Coronary artery (tissue), 2 donors: ENCODE results near the gene PNKD.

ENCODE experiments used
- DNase-seq: peaks from one replicate; pipeline ENCODE4 v3.0.0-alpha.2; 2017; ENCODE audit warnings: low spot score
- H3K27ac ChIP-seq, 2 donors: fragments of 200-600 bp; sonication (generic); one replicate each; pipeline ENCODE4 v1.5.1; 2016 to 2019
- H3K4me3 ChIP-seq: fragments of 200-600 bp; sonication (generic); 2 replicates; pipeline ENCODE4 v1.5.1; 2016; ENCODE audit warnings: mild to moderate bottlenecking, moderate library complexity
- TF ChIP-seq, protein P1 (sequence below): fragments of 200-600 bp; sonication (generic); IDR thresholded peaks from one replicate; pipeline ENCODE4 v1.5.1; 2019; ENCODE audit warnings: antibody characterized with exemption

PNKD gene

DNA sequence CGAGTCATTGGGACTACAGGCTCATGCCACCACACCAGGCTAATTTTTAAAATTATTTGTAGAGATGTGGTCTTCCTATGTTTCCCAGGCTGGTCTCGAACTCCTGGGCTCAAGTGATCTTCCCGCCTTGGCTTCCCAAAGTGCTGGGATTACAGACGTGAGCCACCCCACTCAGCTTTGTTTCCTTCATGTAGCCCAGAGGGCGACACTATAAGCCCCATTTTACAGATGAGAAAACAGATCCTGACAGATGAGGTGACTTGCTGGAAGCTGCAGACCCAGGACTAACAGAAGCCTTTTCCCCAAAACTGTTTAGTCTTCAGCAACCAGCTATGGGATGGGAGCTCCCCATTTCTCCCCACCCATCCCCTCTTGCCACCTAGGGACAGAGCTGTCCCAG, 122.1 kb downstream of the PNKD start:
- Histone ChIP-seq H3K27ac (no peak overlapping the region), H3K4me3 (no peak overlapping the region)
- TF ChIP-seq, protein P1, sequence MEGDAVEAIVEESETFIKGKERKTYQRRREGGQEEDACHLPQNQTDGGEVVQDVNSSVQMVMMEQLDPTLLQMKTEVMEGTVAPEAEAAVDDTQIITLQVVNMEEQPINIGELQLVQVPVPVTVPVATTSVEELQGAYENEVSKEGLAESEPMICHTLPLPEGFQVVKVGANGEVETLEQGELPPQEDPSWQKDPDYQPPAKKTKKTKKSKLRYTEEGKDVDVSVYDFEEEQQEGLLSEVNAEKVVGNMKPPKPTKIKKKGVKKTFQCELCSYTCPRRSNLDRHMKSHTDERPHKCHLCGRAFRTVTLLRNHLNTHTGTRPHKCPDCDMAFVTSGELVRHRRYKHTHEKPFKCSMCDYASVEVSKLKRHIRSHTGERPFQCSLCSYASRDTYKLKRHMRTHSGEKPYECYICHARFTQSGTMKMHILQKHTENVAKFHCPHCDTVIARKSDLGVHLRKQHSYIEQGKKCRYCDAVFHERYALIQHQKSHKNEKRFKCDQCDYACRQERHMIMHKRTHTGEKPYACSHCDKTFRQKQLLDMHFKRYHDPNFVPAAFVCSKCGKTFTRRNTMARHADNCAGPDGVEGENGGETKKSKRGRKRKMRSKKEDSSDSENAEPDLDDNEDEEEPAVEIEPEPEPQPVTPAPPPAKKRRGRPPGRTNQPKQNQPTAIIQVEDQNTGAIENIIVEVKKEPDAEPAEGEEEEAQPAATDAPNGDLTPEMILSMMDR: no peak
- DNase-seq: no peak

DNA sequence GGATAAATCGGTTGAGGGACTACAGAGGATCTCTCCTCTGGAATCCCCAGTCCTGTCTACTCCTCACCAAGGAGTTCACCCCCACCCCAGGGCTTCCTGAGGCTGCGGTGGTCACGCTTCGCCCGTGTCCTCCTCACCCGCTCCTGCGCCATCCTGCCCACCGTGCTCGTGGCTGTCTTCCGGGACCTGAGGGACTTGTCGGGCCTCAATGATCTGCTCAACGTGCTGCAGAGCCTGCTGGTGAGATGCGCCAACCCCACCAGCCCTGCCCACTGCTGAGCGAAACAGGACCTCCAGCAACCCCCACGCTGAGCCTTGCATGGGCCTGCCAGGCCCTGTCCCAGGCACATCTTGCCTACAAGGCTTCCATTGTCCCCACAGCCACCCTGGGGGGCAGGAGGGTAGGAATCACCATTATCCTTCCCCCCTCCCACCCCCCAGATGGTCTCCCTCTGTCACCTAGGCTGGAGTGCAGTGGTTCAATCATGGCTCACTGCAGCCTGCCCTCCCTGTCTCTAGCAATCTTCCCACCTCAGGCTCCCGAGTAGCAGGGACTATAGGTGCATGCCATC, 122.7 kb downstream of the PNKD start:
- Histone ChIP-seq H3K4me3 (no peak overlapping the region), H3K27ac (no peak overlapping the region)
- DNase-seq: no peak
- TF ChIP-seq, protein P1: no peak

DNA sequence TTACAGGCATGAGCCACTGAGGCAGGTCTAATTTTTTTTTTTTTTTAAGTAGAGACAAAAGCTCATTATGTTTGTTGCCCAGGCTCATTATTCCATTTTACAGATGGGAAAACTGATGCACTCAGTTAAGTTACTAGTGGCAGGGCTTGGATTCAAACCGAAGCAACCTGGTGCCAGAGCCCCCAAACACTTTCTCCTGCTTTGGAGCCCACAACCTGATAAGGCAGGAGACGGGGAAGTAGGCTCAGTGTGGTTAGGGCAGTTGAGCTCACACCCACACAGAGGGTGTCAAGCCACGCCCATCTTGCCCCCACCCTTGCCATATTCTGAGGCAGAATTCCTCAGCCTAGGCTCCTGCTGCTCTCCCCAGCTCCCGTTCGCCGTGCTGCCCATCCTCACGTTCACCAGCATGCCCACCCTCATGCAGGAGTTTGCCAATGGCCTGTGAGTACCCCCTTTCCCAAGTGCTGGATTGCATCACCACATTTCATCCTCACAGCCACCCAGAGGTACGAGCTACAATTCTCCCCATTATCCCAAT, 123.5 kb downstream of the PNKD start:
- TF ChIP-seq, protein P1: no peak
- Histone ChIP-seq H3K4me3 (no peak overlapping the region), H3K27ac (peak overlapping the region in 1 of 2 donors; percentile 1)
- no peak for DNase-seq

DNA sequence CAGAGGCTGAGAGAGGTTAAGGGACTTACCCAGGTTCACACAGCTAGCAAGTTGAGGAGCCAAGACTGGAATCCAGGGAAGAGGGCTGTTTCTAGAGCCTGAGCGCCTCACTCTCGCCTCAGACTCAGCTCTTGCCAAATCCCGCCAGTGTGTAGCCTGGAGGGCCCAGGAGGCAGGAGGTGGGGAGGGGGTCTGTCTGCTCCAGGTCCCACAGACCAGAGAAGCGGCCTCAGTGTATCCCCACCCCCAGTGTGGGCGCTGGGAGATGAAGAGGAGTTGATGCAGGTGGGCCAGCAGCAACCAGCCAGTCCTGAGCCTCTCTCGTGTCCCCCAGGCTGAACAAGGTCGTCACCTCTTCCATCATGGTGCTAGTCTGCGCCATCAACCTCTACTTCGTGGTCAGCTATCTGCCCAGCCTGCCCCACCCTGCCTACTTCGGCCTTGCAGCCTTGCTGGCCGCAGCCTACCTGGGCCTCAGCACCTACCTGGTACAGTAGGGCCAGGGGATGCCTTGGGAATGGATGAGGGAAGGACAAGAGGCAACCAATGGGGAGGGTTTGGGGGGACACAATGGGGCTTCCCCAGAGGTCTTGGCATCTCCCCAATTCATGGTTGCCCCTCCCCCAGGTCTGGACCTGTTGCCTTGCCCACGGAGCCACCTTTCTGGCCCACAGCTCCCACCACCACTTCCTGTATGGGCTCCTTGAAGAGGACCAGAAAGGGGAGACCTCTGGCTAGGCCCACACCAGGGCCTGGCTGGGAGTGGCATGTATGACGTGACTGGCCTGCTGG, 124.2 kb downstream of the PNKD start:
- TF ChIP-seq, protein P1: no peak
- Histone ChIP-seq H3K27ac (peak overlapping the region in 1 of 2 donors; percentile 1), H3K4me3 (no peak overlapping the region)
- peak; percentile 76 for DNase-seq

DNA sequence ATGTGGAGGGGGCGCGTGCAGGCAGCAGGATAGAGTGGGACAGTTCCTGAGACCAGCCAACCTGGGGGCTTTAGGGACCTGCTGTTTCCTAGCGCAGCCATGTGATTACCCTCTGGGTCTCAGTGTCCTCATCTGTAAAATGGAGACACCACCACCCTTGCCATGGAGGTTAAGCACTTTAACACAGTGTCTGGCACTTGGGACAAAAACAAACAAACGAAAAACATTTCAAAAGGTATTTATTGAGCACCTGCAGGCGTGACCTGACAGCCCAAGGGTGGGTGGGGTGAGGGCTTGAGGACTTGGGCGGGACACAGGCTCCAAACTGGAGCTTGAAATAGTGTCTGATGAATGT, 124.7 kb downstream of the PNKD start:
- no peak overlapping the region for H3K4me3 ChIP-seq
- H3K27ac ChIP-seq: peak overlapping the region in 1 of 2 donors; percentile 96
- TF ChIP-seq, protein P1: no peak
- no peak for DNase-seq

DNA sequence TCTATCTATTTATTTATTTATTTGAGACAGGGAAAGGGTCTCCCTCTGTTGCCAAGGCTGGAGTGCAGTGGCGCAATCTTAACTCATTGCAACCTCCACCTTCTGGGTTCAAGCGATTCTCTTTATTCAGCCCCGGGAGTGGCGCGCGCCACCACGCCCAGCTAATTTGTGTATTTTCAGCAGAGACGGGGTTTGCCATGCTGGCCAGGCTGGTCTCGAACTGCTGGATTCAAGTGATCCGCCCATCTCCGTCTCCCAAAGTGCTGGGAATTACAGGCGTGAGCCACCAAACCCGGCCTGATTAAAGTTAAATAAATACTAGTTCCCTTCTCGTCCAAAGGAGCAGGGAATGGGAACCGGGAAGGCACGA, 125.1 kb downstream of the PNKD start:
- H3K27ac ChIP-seq: peak overlapping the region; percentile 96
- H3K4me3 ChIP-seq: peak overlapping the region; percentile 88
- no peak for DNase-seq
- TF ChIP-seq, protein P1: no peak
